ENCODE data around the gene CDK11A.

CDK11A gene

DNA sequence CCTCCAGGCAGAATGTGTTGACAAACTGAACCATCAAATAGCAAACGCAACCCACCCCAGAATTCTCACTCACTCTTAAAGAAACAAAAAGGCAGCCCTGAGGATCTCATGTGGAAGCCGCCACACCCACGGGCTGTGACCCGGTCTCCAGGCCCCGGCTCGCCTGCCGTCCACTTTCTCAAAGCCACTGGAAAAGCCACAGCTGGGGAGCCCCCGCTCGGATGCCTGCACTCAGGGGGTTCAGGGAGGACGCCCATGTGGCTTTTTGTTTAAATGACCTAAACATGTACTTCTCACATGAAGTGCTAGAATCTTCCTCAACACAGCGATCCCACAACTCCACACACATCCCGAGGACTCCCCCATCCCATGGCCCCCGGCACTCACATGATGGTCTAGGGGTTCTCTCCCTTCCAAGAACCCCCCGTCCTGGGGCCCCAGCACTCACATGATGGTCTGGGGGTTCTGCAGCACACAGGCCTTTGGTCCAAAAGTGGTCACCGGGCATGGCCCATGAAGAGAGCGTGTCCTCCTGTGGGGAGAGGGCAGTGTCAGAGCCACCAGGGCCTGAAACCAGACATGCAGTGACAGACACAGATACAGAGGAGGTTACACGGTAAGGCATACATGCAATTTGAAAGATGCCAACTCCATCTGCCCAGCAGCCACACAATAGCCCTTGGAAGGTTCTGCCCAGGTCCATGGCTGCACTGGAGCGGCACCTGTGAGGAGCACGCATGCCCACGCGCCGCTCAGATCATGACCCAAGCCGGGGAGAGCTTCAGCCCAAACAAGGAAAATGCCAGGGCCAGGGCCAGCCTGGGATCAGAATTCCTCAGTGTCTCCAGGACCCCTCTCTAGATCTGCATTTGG, 37.6 kb upstream of the CDK11A start:
- TF ChIP-seq, protein P1, sequence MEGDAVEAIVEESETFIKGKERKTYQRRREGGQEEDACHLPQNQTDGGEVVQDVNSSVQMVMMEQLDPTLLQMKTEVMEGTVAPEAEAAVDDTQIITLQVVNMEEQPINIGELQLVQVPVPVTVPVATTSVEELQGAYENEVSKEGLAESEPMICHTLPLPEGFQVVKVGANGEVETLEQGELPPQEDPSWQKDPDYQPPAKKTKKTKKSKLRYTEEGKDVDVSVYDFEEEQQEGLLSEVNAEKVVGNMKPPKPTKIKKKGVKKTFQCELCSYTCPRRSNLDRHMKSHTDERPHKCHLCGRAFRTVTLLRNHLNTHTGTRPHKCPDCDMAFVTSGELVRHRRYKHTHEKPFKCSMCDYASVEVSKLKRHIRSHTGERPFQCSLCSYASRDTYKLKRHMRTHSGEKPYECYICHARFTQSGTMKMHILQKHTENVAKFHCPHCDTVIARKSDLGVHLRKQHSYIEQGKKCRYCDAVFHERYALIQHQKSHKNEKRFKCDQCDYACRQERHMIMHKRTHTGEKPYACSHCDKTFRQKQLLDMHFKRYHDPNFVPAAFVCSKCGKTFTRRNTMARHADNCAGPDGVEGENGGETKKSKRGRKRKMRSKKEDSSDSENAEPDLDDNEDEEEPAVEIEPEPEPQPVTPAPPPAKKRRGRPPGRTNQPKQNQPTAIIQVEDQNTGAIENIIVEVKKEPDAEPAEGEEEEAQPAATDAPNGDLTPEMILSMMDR (IDR thresholded peaks at IDR 0.05; ENCODE audit: low read depth, low read length) = no peak
- DNase-seq (ENCODE audit: extremely low read depth, low read depth) = no peak

DNA sequence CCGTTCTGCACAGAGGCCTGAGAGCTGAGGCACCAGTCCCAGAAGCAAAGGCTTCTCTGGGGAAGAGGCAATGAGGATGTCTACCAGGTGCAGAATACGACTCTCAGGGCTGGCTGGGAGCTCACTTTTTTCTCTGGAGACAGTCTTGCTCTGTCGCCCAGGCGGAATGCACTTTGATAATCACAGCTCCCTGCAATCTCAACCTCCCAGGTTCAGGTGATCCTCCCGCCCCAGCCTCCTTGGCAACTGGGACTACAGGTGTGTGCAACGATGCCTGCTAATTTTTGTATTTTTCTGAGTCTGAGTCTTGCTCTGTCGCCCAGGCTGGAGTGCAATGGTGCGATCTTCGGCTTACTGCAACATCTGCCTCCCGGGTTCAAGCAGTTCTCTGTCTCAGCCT, 36.6 kb upstream of the CDK11A start:
- TF ChIP-seq, protein P1 (IDR thresholded peaks at IDR 0.05; ENCODE audit: low read depth, low read length) = no peak
- DNase-seq (ENCODE audit: extremely low read depth, low read depth) = no peak

DNA sequence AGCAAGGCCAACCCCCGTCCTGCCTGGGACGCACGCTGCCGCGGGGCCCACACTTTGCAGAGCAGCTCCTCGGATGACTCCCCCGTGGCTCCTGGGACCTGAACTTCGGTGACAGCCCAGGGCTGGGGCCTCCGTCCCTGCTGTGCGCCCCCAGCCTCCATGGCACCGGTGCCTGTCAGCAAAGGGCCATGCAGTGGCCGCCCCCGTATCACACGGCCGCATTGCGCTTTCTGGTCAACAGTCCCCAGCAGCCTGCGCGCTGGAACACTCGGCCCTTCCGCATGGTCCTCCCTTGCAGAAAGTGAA, 36.1 kb upstream of the CDK11A start:
- no peak for DNase-seq (ENCODE audit: extremely low read depth, low read depth)
- TF ChIP-seq, protein P1 (IDR thresholded peaks at IDR 0.05; ENCODE audit: low read depth, low read length) = no peak

DNA sequence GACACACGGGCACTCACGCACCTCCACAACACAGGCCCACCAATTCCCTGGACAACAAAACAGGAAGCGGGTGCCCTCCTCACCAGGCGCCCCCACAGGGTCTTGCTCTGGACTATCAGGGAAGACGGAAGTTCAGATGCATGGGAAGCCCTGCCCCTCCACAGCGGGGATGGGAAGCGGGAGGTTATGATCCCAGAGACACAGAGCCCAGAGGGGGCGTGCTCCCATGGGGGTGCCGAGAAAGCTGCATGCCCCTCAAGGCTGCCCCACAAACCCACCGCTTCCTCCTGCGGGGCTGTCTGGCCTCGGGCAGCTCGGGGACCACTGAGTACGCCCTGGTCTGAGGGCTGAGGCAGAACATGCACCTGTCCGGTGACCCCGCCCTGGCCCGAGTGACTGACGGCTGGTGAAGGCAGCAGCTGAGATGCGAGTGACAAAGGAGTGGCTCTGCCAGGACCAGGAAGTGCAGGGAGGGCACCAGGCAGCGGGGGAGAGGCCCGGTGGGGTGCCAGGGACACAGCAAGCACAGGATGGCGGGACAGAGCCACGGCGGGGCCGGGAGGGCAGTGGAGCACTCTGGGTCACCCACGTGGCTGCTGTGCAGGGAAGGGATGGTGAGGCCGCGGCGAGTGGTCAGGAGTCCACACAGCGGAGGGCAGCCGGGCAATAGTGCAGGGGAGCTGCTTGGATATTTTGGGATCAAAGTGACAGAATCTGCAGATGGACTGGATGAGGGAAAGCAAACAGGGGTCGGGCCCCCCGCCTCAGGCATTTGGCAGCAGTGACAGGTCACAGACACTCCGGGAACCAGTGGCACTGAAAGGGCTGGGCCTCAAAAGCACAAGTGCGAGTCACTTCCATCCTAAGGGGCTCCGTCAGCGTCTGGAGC, 35.5 kb upstream of the CDK11A start:
- DNase-seq (ENCODE audit: extremely low read depth, low read depth) = no peak
- TF ChIP-seq, protein P1 (IDR thresholded peaks at IDR 0.05; ENCODE audit: low read depth, low read length) = no peak

DNA sequence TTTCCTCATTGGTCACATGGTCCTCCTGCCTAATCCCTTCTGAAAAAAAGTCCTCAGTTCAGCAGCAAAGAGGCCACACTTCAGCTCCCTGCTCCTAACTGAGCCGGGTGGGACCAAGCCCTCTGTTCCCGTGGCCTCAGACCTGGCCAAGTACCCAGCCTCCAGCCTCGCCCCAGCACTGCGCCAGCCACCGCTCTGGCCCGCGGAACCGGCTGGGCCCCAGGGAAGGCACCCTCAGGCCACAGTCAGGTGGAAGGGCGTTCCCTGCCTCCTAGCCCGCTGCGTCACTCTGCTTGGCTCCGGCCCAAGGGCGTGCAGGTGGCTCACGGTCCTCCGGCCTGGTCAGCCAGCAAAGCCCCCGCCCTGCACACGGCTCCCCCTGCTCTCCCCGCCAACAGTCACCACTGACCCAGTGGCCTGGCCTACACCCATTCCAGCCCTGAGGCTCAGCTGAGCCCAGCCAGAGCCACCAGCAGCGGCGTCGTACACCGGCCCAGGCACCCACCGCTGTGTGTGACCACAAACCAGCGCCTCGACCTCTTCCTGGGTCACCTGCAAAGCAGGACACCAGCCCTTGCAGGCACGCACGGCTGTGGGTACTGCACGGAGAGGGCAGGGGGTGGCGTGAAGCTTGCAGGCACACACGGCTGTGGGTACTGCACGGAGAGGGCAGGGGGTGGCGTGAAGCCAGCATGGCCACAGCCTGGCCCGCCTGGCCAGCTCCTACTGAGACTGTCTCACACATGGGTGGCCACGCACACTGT, 34.7 kb upstream of the CDK11A start:
- TF ChIP-seq, protein P1 (IDR thresholded peaks at IDR 0.05; ENCODE audit: low read depth, low read length) = no peak
- DNase-seq (ENCODE audit: extremely low read depth, low read depth) = no peak

DNA sequence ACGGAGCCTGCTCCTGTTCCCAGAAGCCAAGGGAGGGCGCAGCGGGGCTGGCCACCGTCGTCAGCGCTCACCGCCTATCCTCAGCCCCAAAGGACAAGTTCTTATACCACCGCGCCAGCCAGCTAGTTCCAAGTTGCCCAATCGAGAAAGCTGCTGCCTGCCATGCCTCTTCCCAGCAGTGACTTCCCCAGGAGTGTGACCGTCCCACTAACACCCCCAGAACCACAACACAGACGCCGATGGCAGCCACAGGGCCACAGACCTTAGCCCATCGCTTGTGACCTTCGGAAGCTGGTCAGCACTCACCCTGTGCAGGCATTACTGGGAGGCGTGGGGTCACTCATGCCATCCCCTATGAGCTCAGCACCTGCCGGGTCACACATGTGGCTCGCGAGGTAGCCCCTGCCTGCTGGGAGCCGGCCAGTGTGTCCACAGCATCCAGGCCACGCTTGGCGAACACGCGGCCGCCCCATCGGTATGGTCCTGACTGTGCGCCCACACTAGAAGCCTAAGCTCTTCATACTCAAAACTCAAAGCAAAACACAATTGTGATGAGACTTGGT, 34.0 kb upstream of the CDK11A start:
- TF ChIP-seq, protein P1 (IDR thresholded peaks at IDR 0.05; ENCODE audit: low read depth, low read length) = no peak
- DNase-seq (ENCODE audit: extremely low read depth, low read depth) = no peak
